Muscle of leg (tissue), 11 donors: Measurements from ENCODE around the gene DPM3. TPM values are rescaled to one million over a fixed set of nuclear protein-coding genes. Genes with fewer than 3 reads are reported as not detected.
A peak's percentile ranks its signal among the peaks of the same experiment; 100 is the strongest.

Experiments
- DNase-seq: peaks from one replicate; pipeline ENCODE4 v3.0.0; 2013
- H3K27ac ChIP-seq: one replicate; pipeline ENCODE4 v1.5.1; 2013; ENCODE audit warnings: mild to moderate bottlenecking, low read length, control low read depth
- H3K27me3 ChIP-seq: one replicate; pipeline ENCODE4 v1.6.1; 2013; ENCODE audit warnings: low read length; ENCODE audit not compliant: control insufficient read depth, insufficient read depth
- H3K36me3 ChIP-seq: one replicate; pipeline ENCODE4 v1.6.1; 2013; ENCODE audit warnings: low read length; ENCODE audit not compliant: control insufficient read depth, insufficient read depth
- H3K4me1 ChIP-seq: one replicate; pipeline ENCODE4 v1.6.1; 2013; ENCODE audit warnings: low read length; ENCODE audit not compliant: control insufficient read depth, insufficient read depth
- H3K4me3 ChIP-seq: one replicate; pipeline ENCODE4 v1.5.1; 2013; ENCODE audit warnings: low read length, control low read depth
- H3K9me3 ChIP-seq: replicated peaks from 2 replicates; pipeline ENCODE4 v1.6.1; 2013; ENCODE audit warnings: low read depth, low read length; ENCODE audit not compliant: control insufficient read depth
- WGBS: methylation state at CpG from one replicate; pipeline ENCODE4 v1.1.5; 2013; ENCODE audit warnings: missing lambda C conversion rate; ENCODE audit not compliant: insufficient coverage; 5-methylcytosine and 5-hydroxymethylcytosine counted together
- polyA plus RNA-seq, 8 donors: library from polyadenylated mRNA; unstranded; fragments of 120-200 nt; gene quantifications; one replicate each; pipeline versions ENCODE4 v1.2.1 to v1.2.3, GENCODE V29; 2013; ENCODE audit warnings: inconsistent platforms in 1 of 8, low replicate concordance in 1 of 8; ENCODE audit not compliant: insufficient read length in 8 of 8, insufficient read depth in 1 of 8
- total RNA-seq: library from RNA; stranded (reverse); fragments of 120-200 nt; gene quantifications from one replicate; pipeline ENCODE4 v1.2.4, GENCODE V29; 2013

Gene DPM3
- total and polyA plus RNA-seq, 9 donors, result 20.1 to 27.9 (median 23.5) TPM

GRCh38 chr1:155184835-155185782, 44.8 kb upstream of the DPM3 start:
- Histone ChIP-seq H3K4me1 (peaks cover 28% of the 10 kb centered on the region), H3K4me3 (no peak overlapping the region), H3K36me3 (no peaks in the 10 kb centered on the region), H3K27me3 (no peaks in the 10 kb centered on the region), H3K27ac (peak overlapping the region; percentile 93), H3K9me3 (no peaks in the 10 kb centered on the region)
- 61% methylated on average over 20 of the region's 21 CpGs for WGBS
- peak; percentile 68 for DNase-seq

GRCh38 chr1:155184351-155184811, 44.0 kb upstream of the DPM3 start:
- 79% methylated on average over 2 of the region's 4 CpGs for WGBS
- H3K4me1 ChIP-seq, result peaks cover 28% of the 10 kb centered on the region
- no peaks in the 10 kb centered on the region for H3K27me3 ChIP-seq
- peak overlapping the region; percentile 93 for H3K27ac ChIP-seq
- no peak for DNase-seq
- H3K4me3 ChIP-seq, result no peak overlapping the region
- H3K36me3 ChIP-seq, result no peaks in the 10 kb centered on the region
- H3K9me3 ChIP-seq, result no peaks in the 10 kb centered on the region

GRCh38 chr1:155183775-155184221, 43.5 kb upstream of the DPM3 start:
- Histone ChIP-seq H3K4me1 (peaks cover 28% of the 10 kb centered on the region), H3K27me3 (no peaks in the 10 kb centered on the region), H3K27ac (peak overlapping the region; percentile 93), H3K4me3 (no peak overlapping the region), H3K9me3 (no peaks in the 10 kb centered on the region), H3K36me3 (no peaks in the 10 kb centered on the region)
- 93% methylated on average over 20 of the region's 20 CpGs for WGBS
- DNase-seq, result peak; percentile 13

GRCh38 chr1:155182052-155182550, 41.8 kb upstream of the DPM3 start:
- 89% methylated on average over 5 of the region's 7 CpGs for WGBS
- Histone ChIP-seq H3K27me3 (no peaks in the 10 kb centered on the region), H3K27ac (no peak overlapping the region), H3K9me3 (no peaks in the 10 kb centered on the region), H3K4me3 (no peak overlapping the region), H3K4me1 (peaks cover 28% of the 10 kb centered on the region), H3K36me3 (no peaks in the 10 kb centered on the region)
- peak; percentile 4 for DNase-seq

- 92% methylated on average over 11 of the region's 18 CpGs for WGBS
- peaks cover 32% of the 10 kb centered on the region for H3K4me1 ChIP-seq
- no peak overlapping the region for H3K4me3 ChIP-seq
- no peaks in the 10 kb centered on the region for H3K36me3 ChIP-seq
- H3K27me3 ChIP-seq, result no peaks in the 10 kb centered on the region
- no peak for DNase-seq
- no peaks in the 10 kb centered on the region for H3K9me3 ChIP-seq
- H3K27ac ChIP-seq, result no peak overlapping the region
Observed at GRCh38 chr1:155181371-155182051, 41.2 kb upstream of the DPM3 start.

- no peak overlapping the region for H3K4me3 ChIP-seq
- no peaks in the 10 kb centered on the region for H3K36me3 ChIP-seq
- H3K27me3 ChIP-seq, result peaks cover 11% of the 10 kb centered on the region
- peak; percentile 8 for DNase-seq
- no peak overlapping the region for H3K27ac ChIP-seq
- WGBS, result 93% methylated on average over 30 of the region's 31 CpGs
- peaks cover 15% of the 10 kb centered on the region for H3K4me1 ChIP-seq
- no peaks in the 10 kb centered on the region for H3K9me3 ChIP-seq
Observed at GRCh38 chr1:155179112-155180031, 39.0 kb upstream of the DPM3 start.

- no peak overlapping the region for H3K27ac ChIP-seq
- 87% methylated on average over 27 of the region's 30 CpGs for WGBS
- no peak overlapping the region for H3K4me3 ChIP-seq
- peaks cover 19% of the 10 kb centered on the region for H3K27me3 ChIP-seq
- peak; percentile 11 for DNase-seq
- H3K36me3 ChIP-seq, result no peaks in the 10 kb centered on the region
- no peaks in the 10 kb centered on the region for H3K9me3 ChIP-seq
- H3K4me1 ChIP-seq, result peaks cover 15% of the 10 kb centered on the region
Observed at GRCh38 chr1:155178441-155179111, 38.2 kb upstream of the DPM3 start.

GRCh38 chr1:155177918-155178281, 37.6 kb upstream of the DPM3 start:
- Histone ChIP-seq H3K4me3 (no peak overlapping the region), H3K9me3 (no peaks in the 10 kb centered on the region), H3K36me3 (no peaks in the 10 kb centered on the region), H3K4me1 (peaks cover 18% of the 10 kb centered on the region), H3K27ac (no peak overlapping the region), H3K27me3 (peaks cover 19% of the 10 kb centered on the region)
- 93% methylated on average over 9 of the region's 9 CpGs for WGBS
- peak; percentile 9 for DNase-seq

- no peak overlapping the region for H3K27ac ChIP-seq
- 82% methylated on average over 10 of the region's 11 CpGs for WGBS
Observed at GRCh38 chr1:155177192-155177917, 37.0 kb upstream of the DPM3 start.

More at GRCh38 chr1:155177192-155177917, 37.0 kb upstream of the DPM3 start:
- H3K4me1 ChIP-seq, result peaks cover 21% of the 10 kb centered on the region
- no peaks in the 10 kb centered on the region for H3K9me3 ChIP-seq
- peak; percentile 13 for DNase-seq
- no peaks in the 10 kb centered on the region for H3K36me3 ChIP-seq
- H3K4me3 ChIP-seq, result no peak overlapping the region
- peaks cover 19% of the 10 kb centered on the region for H3K27me3 ChIP-seq
